ENCODE results near the gene DYSF.

Gene DYSF

GRCh38 chr2:71452565-71452964 lies 796 bp upstream of the DYSF start:
- TF ChIP-seq POLR2AphosphoS5 (IDR thresholded peaks at IDR 0.05; ENCODE audit: low read depth, low read length), result no peak
- TF ChIP-seq SIN3A (IDR thresholded peaks at IDR 0.05; ENCODE audit: borderline replicate concordance, insufficient read depth, low read length), result no peak
- TF ChIP-seq TAF1 (IDR thresholded peaks at IDR 0.05; ENCODE audit: borderline replicate concordance, insufficient read depth, low read length), result no peak
- TF ChIP-seq REST (IDR thresholded peaks at IDR 0.05; ENCODE audit: insufficient read depth in 1 of 2, low read depth in 2 of 2, low read length in 2 of 2), result no peak
- no peak for TF ChIP-seq FOXP2 (optimal IDR thresholded peaks at IDR 0.05; ENCODE audit: borderline replicate concordance, extremely low read depth, extremely low read length, insufficient read depth)

- TF ChIP-seq FOXP2 (optimal IDR thresholded peaks at IDR 0.05; ENCODE audit: borderline replicate concordance, extremely low read depth, extremely low read length, insufficient read depth) (no peak), REST (IDR thresholded peaks at IDR 0.05; ENCODE audit: insufficient read depth in 1 of 2, low read depth in 2 of 2, low read length in 2 of 2) (no peak), POLR2AphosphoS5 (IDR thresholded peaks at IDR 0.05; ENCODE audit: low read depth, low read length) (no peak), SIN3A (IDR thresholded peaks at IDR 0.05; ENCODE audit: borderline replicate concordance, insufficient read depth, low read length) (no peak), TAF1 (IDR thresholded peaks at IDR 0.05; ENCODE audit: borderline replicate concordance, insufficient read depth, low read length) (no peak)
Measured at GRCh38 chr2:71454221-71455010, 1.1 kb downstream of the DYSF start.

- TF ChIP-seq REST (IDR thresholded peaks at IDR 0.05; ENCODE audit: insufficient read depth in 1 of 2, low read depth in 2 of 2, low read length in 2 of 2) (no peak), SIN3A (IDR thresholded peaks at IDR 0.05; ENCODE audit: borderline replicate concordance, insufficient read depth, low read length) (no peak), FOXP2 (optimal IDR thresholded peaks at IDR 0.05; ENCODE audit: borderline replicate concordance, extremely low read depth, extremely low read length, insufficient read depth) (no peak), TAF1 (IDR thresholded peaks at IDR 0.05; ENCODE audit: borderline replicate concordance, insufficient read depth, low read length) (no peak), POLR2AphosphoS5 (IDR thresholded peaks at IDR 0.05; ENCODE audit: low read depth, low read length) (no peak)
Measured at GRCh38 chr2:71455011-71455740, 1.8 kb downstream of the DYSF start.

GRCh38 chr2:71455741-71456569 lies 2.6 kb downstream of the DYSF start:
- no peak for TF ChIP-seq SIN3A (IDR thresholded peaks at IDR 0.05; ENCODE audit: borderline replicate concordance, insufficient read depth, low read length)
- no peak for TF ChIP-seq REST (IDR thresholded peaks at IDR 0.05; ENCODE audit: insufficient read depth in 1 of 2, low read depth in 2 of 2, low read length in 2 of 2)
- no peak for TF ChIP-seq FOXP2 (optimal IDR thresholded peaks at IDR 0.05; ENCODE audit: borderline replicate concordance, extremely low read depth, extremely low read length, insufficient read depth)
- TF ChIP-seq TAF1 (IDR thresholded peaks at IDR 0.05; ENCODE audit: borderline replicate concordance, insufficient read depth, low read length), result no peak
- no peak for TF ChIP-seq POLR2AphosphoS5 (IDR thresholded peaks at IDR 0.05; ENCODE audit: low read depth, low read length)

Data from PFSK-1 (cell line).